NCI-H1436 treated with DMSO at 0.1 percent for 48 hours (cell line): Measurements from ENCODE around the gene TXNDC17.
"Not testable (repeated sequence)": the region's sequence is repeated elsewhere in the genome, so short reads cannot be mapped to it uniquely, and the experiment has no call there.

Experiments used
- DNase-seq: peaks from one replicate; lab custom pipeline; 2025; lab: John Stamatoyannopoulos, UW

Gene TXNDC17

DNA sequence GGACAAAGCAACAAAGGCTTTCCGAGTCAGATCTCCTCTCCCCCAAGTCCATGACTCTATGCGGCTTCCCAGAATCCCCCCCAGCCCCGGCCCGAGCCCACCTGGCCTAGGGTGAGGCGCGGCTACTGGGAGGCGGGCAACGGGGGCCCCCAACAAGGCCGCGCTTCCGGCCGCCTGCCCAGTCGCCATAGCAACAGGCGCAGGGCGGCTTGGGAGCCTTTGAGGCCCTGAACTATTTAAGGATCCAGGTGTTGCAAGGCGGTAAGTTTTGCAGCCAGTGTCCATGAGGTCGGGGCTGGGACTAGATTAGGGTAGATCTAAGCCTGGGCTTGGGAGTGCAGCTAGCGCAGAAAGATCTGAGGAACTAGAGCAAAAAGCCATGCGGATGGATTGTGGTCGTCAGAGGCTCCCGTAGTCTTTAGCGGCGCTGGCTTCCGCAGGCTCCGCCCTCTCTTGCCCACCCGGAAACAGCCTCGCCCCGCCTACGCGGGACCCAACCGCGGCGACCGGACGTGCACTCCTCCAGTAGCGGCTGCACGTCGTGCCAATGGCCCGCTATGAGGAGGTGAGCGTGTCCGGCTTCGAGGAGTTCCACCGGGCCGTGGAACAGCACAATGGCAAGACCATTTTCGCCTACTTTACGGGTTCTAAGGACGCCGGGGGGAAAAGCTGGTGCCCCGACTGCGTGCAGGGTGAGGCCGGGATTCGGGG is at the start of gene TXNDC17, which contains the start of gene KIAA0753:
TXNDC17 (plus strand) TSS at position 525 of the 711 bp plus-strand sequence; CDS start at position 548, 23 bp downstream.
KIAA0753 (minus strand) TSS at position 176 of the 711 bp plus-strand sequence. CDS start 5,608 bp downstream, outside the sequence.
- peak; percentile 79 for DNase-seq

GRCh38 chr17:6591599-6592158 is 49.2 kb upstream of the TXNDC17 start:
- no peak for DNase-seq

DNA sequence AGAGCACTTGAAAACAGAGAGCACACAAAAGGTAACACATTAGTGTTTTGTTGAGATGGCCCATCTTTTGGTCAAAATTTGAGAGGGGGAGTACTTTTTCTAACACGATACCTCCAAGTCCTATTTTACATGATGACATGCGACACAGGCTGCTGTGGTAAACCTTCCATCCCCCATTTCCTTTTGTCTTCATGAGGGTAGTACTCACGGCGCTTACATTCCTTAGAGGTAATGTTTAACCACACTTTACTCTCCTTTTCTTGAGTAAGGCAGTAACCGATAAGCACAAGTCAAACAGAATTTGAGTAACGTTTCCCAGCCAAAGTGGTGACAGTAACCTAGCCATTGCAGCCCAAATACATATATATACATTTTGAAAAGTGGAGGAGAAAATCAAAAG is 48.7 kb upstream of the TXNDC17 start:
- DNase-seq: no peak

- not testable (repeated sequence) for DNase-seq
These were observed 47.5 kb upstream of the TXNDC17 start for GRCh38 chr17:6593371-6593770.

DNA sequence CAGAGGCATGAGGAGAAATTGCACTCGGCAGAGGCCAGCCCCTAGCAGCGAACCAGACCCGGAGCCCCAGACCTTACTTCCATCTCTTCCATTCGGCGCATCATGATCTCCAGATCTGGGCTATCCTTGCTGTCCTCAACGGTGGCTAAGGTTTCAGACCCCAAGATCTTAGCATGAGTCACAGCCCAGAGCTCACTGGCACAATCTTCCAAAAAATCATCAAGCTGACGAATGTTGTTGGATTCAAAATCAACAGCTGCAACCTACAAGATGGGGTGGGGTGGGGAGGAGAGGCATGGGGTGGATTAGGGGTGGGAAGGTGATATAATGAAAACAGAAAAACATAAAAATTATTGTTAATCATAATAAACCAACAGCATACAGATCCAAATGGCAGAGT is 44.8 kb upstream of the TXNDC17 start:
- no peak for DNase-seq

- no peak for DNase-seq
These were observed 44.3 kb upstream of the TXNDC17 start for GRCh38 chr17:6596511-6596910.

DNA sequence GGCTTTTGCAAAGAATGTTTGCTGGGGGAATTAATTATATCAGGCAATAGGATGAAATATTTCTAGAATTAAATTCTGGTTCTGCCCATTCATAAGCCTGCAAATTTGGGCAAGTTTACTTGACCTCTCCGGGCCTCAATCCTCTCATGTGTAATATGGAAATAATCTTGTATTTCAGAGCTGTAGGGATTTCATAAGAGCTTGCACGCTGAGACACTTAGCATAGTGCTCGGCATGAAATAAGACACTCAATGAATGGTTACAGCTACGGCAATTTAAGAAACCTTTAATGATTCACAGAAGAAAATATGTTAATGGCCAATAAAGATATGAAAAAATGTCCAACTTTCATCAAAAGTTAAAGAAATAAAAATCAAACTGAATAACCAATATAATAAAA is 43.9 kb upstream of the TXNDC17 start:
- DNase-seq: no peak

GRCh38 chr17:6597727-6598126 is 43.1 kb upstream of the TXNDC17 start:
- no peak for DNase-seq

DNA sequence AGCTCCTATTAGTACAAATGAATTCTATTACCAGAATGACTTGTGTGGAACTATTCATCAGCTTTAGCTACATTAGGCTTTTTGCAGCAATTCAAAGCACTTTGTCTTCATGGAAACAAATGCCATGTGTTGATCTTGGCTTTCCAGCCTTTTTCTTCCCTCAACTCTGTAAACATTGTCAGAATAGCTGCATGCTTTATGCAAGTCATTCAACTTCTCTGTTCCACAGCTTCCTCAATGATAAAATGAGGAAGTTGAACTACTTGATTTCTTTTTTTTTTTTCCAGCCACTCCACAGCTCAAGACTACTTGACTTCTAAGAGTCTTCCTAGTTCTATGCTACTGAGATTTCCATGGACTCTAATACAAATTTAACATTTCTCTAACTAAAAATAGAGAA is 41.5 kb upstream of the TXNDC17 start:
- no peak for DNase-seq

DNA sequence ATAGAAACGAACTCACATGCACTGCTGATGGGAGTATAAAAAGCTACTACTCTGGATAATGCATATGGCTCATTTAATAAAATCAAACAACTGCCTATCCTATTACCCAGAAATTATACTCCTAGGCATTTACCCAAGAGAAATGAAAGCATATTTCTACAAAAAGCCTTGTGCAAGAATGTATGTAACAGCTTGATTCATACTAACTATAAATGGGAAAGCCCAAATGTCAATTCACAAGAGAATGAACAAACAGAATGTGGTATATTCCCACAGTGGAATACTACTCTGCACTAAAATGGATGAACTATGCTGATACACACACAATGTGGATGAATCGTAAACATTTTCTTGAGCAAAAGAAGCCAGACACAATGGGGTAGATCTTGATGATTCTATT is 38.7 kb upstream of the TXNDC17 start:
- DNase-seq: no peak

GRCh38 chr17:6603744-6604325 is 37.0 kb upstream of the TXNDC17 start:
- DNase-seq: no peak

DNA sequence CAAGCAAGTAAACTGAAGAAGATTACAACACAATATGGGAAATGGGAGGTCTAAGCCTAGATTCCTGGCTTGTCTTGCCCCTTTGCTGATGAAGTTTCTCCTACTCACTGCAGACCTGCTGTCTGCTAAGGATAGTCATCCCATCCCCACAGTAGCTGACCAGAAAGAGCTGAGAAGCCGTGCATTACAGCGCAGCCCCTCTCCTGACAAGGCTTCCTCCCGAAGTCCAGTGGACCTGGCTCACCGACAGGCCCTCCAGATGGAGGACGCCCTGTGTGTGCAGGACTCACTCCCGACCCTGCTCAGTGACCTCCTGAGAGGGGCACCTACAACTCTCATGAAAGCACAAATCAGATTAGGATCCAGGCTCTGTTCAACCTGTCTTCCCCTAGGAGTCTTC is 35.7 kb upstream of the TXNDC17 start:
- no peak for DNase-seq

DNA sequence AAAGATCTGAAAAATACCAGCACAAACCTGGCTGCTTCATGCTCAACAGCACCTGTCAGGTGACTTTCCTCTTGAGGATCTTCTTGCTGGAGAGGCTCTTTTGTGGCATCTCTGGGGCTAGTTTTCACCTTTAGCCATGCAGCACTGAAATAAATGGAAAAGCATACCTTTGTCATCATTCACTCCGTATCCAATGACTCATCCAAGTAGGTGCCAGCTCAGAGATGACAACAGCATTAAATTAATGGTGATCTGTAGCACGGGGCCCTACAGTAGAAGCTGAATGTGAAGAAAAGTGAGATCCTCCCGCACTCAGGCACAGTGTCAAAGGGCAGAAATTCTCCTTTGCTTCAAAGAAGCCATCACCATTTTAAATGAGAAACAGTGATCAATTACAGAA is 32.5 kb upstream of the TXNDC17 start:
- no peak for DNase-seq

DNA sequence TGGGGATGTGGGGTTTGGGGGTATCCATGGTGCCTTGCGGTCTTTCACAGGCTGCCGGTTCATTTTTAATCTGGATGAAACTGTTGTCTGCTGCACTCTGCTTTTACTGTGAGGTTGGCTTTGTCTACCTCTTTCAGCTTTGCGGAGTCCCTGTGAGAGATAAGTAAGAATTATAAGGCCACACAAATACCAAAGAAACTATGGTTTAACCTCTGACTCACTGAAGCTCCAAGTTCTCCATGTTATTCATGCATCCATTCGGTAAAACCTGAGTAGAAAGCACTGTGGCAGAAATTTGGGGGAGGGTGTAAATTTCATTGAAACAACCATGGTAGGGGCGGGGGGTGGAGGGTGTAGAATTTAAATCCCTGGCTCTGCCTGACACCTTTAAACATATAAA is 30.8 kb upstream of the TXNDC17 start:
- no peak for DNase-seq

DNA sequence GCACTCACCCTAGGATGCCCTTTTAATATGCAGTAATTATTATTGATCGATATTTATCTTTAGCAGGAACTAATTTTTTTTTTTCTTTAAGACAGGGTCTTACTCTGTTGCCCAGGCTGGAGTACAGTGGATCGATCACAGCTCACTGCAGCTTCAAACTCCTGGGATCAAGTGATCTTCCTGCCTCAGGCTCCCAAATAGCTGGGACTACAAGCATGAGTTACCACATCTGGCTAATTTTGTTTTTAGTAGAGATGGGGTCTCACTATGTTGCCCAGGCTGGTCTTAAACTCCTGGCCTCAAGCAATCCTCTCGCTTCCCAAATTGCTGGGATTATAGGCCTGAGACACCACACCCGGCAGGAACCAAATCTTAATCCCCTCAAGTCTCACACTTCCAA is 29.6 kb upstream of the TXNDC17 start:
- DNase-seq: no peak

DNA sequence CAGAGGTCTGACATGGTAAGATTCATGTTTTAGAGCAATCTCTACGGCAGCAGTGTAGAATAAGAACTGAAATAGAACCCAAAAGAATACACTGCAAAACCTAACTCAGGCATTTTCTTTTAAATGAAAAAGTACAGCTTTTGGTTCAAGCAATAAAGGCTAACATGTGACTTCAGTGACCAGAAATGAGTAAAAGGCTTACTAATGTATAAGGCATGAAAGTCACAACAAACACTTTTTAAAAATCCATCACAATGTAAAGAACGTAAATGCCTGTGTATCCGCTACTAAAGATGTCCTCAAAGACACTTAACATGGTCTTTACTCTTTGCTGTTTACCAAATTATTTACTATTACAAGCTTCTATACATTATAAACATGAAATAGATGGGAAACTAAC is 16.9 kb upstream of the TXNDC17 start:
- no peak for DNase-seq

DNA sequence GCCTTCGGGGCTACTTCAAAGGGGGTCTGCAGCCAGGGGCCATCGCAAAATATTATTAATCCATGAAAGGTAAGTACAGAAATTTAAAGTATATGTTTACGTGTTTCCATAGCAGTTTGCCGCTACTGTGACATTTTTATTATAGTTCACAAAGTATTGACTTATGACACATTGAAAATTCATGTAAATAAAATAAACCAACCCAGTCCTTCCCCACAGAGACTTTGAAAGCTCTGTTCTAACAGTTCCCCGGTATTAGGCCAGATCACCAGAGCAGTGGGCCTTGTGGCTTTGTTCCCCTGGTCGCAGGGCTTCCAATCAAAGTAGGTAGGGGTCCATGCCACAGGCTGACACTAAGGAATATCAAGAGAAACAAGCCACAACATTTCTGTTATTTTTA is 14.2 kb upstream of the TXNDC17 start:
- DNase-seq: no peak

DNA sequence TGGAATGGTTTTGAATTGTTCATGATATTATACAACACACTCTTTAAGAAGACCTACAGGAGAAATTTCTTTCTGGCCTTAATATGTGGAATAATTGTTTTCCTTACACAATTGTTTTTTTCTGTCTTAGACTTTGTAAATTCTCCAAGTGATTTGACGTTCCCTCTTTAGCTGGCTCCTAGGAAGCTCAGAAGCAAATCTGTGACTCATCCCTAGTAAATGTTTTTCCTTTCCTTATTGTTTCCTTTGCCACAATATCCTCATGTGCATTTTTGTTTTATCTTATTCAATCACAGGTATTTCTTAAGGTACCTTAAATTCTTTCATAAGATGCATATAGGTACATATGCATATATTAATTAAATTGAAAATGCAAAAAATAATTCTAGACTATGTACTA is 13.8 kb upstream of the TXNDC17 start:
- DNase-seq: no peak

DNA sequence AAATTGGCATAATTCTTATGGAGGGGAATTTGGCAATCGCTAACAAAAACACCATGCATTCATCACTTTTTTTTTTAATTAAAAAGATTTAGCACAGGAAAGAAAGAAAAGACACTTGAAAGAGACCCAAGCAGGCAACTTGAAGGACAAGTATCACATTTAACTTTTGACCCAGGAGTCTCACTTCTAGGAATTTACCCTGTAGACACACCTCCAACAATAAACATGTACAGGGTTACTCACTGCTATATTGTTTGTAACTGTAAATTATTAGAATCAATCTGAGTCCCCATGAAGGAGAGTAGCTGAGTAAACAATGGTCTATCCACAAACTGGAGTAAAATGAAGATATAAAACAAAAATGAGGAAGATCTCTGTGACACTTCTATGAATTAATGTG is 10.5 kb upstream of the TXNDC17 start:
- no peak for DNase-seq

DNA sequence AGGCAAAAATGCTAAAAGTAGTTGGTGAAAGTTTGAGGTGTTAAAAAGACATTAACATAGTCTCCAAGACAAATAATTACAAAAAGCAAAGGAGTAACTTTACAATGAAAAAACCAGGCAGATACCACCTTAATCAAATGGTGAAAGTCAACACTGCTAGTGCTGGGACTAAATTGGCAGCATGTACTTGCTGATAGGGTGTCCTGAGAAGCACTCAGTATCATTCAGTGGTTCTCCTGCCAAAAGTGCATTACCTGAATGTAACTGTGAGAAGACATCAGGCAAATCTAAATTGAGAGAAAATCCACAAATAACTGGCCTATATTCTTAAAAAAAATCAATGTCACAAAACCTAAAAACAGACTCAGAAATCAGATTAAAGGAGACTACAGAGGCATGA is 8.3 kb upstream of the TXNDC17 start:
- no peak for DNase-seq

DNA sequence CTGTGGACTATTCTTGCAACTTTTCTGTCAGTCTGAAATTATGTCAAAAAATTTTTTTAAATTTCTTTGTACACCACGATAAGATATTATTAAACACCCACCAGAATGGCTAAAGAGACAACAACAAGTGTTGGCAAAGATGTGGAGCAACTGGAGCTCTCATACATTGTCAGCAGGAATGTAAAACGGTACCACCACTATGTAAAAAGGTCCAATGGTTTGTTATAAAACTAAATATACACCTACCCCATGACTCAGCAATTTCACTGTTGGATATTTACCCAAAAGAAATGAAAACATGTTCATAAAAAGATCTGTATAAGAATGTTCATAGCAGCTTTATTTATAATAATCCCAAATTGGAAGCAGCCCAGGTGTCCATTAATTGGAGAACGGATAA is 7.6 kb upstream of the TXNDC17 start:
- no peak for DNase-seq

DNA sequence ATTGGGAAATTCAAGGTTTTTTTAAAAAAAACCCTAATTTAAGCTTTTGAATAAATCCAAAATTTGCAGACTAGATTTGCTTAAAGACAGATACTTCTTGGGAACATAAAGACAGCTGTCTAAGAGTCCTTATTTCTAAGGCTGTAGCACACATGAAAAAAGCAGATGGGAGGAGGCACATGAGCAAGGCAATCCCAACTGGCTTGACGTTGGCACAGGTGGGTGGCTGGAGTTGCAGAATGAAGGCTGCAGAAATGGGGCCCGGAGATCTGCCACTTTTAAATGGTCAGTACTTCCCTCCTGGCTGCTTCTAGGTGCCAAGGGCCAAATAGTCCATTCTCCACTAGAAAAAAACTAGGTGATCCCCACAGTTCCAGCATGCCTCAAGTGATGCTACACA is 4.8 kb upstream of the TXNDC17 start:
- no peak for DNase-seq

- DNase-seq: no peak
These were observed 4.0 kb upstream of the TXNDC17 start for GRCh38 chr17:6636616-6637457.
